HCT116 (cell line): Measurements from ENCODE around the gene USP53. TPM values are rescaled to one million over a fixed set of nuclear protein-coding genes. Genes with fewer than 3 reads are reported as not detected.

Experiments used
- ATAC-seq: fragments of 200-7000 bp; cut with Tn5 transposase; 2 replicates; pipeline ENCODE4 v1.9.1; 2020; ENCODE audit warnings: mild to moderate bottlenecking, moderate library complexity
- BruUV-seq: library from RNA; stranded (reverse); fragments of 400-500 nt; replicated peaks from 2 replicates; lab custom pipeline; 2021; lab: Mats Ljungman, UMichigan
- CTCF ChIA-PET: fragments of 300-600 bp; sonication (Branson Sonifier 250); formaldehyde crosslinking; loops from one replicate; lab custom pipeline; 2021; ENCODE audit warnings: antibody characterized with exemption; lab: Charles Lee
- POLR2A ChIA-PET: fragments of 300-600, 350-600 bp; sonication (Branson Sonifier 250); formaldehyde crosslinking; loops from one replicate; lab custom pipeline; 2021; ENCODE audit warnings: antibody characterized with exemption; lab: Charles Lee
- RAD21 ChIA-PET, 2 experiments: fragments of 300-600 bp; sonication (Branson Sonifier 250); formaldehyde crosslinking; loops; one replicate each; lab custom pipeline; 2023; ENCODE audit warnings: low total read pairs in 2 of 2; ENCODE audit not compliant: uncharacterized antibody in 2 of 2, unreplicated experiment in 2 of 2, low non-redundant PET in 1 of 2; lab: Charles Lee
- DNase-seq: peaks from one replicate; pipeline ENCODE4 v3.0.0-alpha.2; 2010; ENCODE audit warnings: low read depth, low spot score
- H2AFZ ChIP-seq: fragments of 200-600 bp; shearing (Covaris generic), sonication (generic); 2 replicates; pipeline ENCODE4 v1.6.1; 2017; ENCODE audit warnings: low read depth, mixed run types, mixed read lengths, antibody characterized with exemption, low read length; ENCODE audit not compliant: poor library complexity, severe bottlenecking
- H3K27ac ChIP-seq: 2 replicates; pipeline ENCODE4 v1.5.1; 2012; ENCODE audit warnings: low read depth, low read length
- H3K27me3 ChIP-seq: fragments of 200-600 bp; sonication (generic); 2 replicates; pipeline ENCODE4 v1.6.1; 2016; ENCODE audit warnings: mixed run types, low read length, mixed read lengths; ENCODE audit not compliant: insufficient read depth
- H3K36me3 ChIP-seq, 2 experiments: fragments of 200-500 bp in 1 of 2; fragments of 200-600 bp in 1 of 2; sonication (Bioruptor generic) in 1 of 2; sonication (generic) in 1 of 2; 2 replicates each; pipeline versions ENCODE4 v1.5.1 to v1.6.1; 2014 to 2016; ENCODE audit warnings: low read length in 2 of 2, inconsistent platforms in 1 of 2, mixed read lengths in 1 of 2, mixed run types in 1 of 2; ENCODE audit not compliant: insufficient read depth in 2 of 2, control insufficient read depth in 1 of 2
- H3K4me1 ChIP-seq, 2 experiments: fragments of 200-600 bp in 1 of 2; sonication (generic) in 1 of 2; 2 replicates each; pipeline versions ENCODE4 v1.5.1 to v1.6.1; 2012 to 2017; ENCODE audit warnings: low read length in 2 of 2, inconsistent platforms in 1 of 2, mild to moderate bottlenecking in 1 of 2, mixed read lengths in 1 of 2, mixed run types in 1 of 2, moderate library complexity in 1 of 2; ENCODE audit not compliant: insufficient read depth in 2 of 2, control insufficient read depth in 1 of 2
- H3K4me2 ChIP-seq: fragments of 200-600 bp; sonication (generic); 2 replicates; pipeline ENCODE4 v1.6.1; 2017; ENCODE audit warnings: mixed run types, low read length, mixed read lengths
- H3K4me3 ChIP-seq, 2 experiments: fragments of 200-600 bp in 1 of 2; sonication (generic) in 1 of 2; replicated peaks in 1 of 2; 2 replicates each; pipeline ENCODE4 v1.5.1; 2011 to 2016; ENCODE audit warnings: low read length in 2 of 2, control low read depth in 1 of 2, low read depth in 1 of 2, mild to moderate bottlenecking in 1 of 2, mixed read lengths in 1 of 2, mixed run types in 1 of 2
- H3K79me2 ChIP-seq: fragments of 200-600 bp; sonication (generic); 2 replicates; pipeline ENCODE4 v1.6.1; 2017; ENCODE audit warnings: mild to moderate bottlenecking, mixed run types, low read length, moderate library complexity, mixed read lengths; ENCODE audit not compliant: insufficient read depth
- H3K9ac ChIP-seq: fragments of 200-600 bp; sonication (generic); 2 replicates; pipeline ENCODE4 v1.6.1; 2016; ENCODE audit warnings: low read length, mixed read lengths
- H3K9me2 ChIP-seq: fragments of 200-600 bp; sonication (generic), shearing (Covaris generic); 2 replicates; pipeline ENCODE4 v1.6.1; 2017; ENCODE audit warnings: mixed run types, mild to moderate bottlenecking, moderate library complexity; ENCODE audit not compliant: insufficient read depth
- H3K9me3 ChIP-seq, 2 experiments: fragments of 200-500 bp in 1 of 2; fragments of 200-600 bp in 1 of 2; sonication (Bioruptor generic) in 1 of 2; sonication (generic) in 1 of 2; 2 replicates each; pipeline ENCODE4 v1.6.1; 2014 to 2017; ENCODE audit warnings: low read length in 2 of 2, mixed read lengths in 2 of 2, inconsistent platforms in 1 of 2, low read depth in 1 of 2, mild to moderate bottlenecking in 1 of 2, mixed run types in 1 of 2, moderate library complexity in 1 of 2; ENCODE audit not compliant: control insufficient read depth in 1 of 2, insufficient read depth in 1 of 2
- H4K20me1 ChIP-seq: fragments of 200-600 bp; sonication (generic), shearing (Covaris generic); 2 replicates; pipeline ENCODE4 v1.6.1; 2017; ENCODE audit warnings: mixed run types, mild to moderate bottlenecking, moderate library complexity; ENCODE audit not compliant: insufficient read depth
- EZH2 ChIP-seq: fragments of 200-600 bp; sonication (generic); IDR thresholded peaks from 2 replicates; pipeline ENCODE4 v1.6.1; 2017; ENCODE audit warnings: antibody characterized with exemption, mixed run types
- JUND ChIP-seq: IDR thresholded peaks from 2 replicates; pipeline ENCODE4 v1.6.1; 2012
- MAX ChIP-seq: IDR thresholded peaks from 2 replicates; pipeline ENCODE4 v1.6.1; 2012
- SRF ChIP-seq: IDR thresholded peaks from 2 replicates; pipeline ENCODE4 v1.6.1; 2012; ENCODE audit warnings: low read depth
- YY1 ChIP-seq: IDR thresholded peaks from 2 replicates; pipeline ENCODE4 v1.6.1; 2011; ENCODE audit warnings: low read length, low read depth, moderate library complexity, mild to moderate bottlenecking; ENCODE audit not compliant: insufficient replicate concordance; ENCODE audit errors: extremely low read depth
- intact Hi-C: fragments of 100-400 bp; cut with micrococcal nuclease; formaldehyde crosslinking; loops from 2 replicates; pipeline ENCODE4 v1.10.0; 2022
- total RNA-seq: library from RNA; stranded (reverse); gene quantifications from one replicate; pipeline ENCODE4 v1.2.1, GENCODE V29; 2021; ENCODE audit not compliant: unreplicated experiment

Gene USP53
- total RNA-seq, 1 experiment from 2014 or later, result 22.0 TPM

- H4K20me1 ChIP-seq, result no peaks in the 10 kb centered on the region
- H3K4me1 ChIP-seq, result no peaks in the 10 kb centered on the region
- DNase-seq (no peak), ATAC-seq (no peak)
- no TSS peak for BruUV-seq
- no peaks in the 10 kb centered on the region for H3K27me3 ChIP-seq
- H3K4me2 ChIP-seq, result no peak overlapping the region
- no peaks in the 10 kb centered on the region for H3K9me2 ChIP-seq
- no peaks in the 10 kb centered on the region for H3K9me3 ChIP-seq
- ChIA-PET POLR2A (no interaction called here), CTCF (no interaction called here), RAD21 (no interaction called here)
- H3K79me2 ChIP-seq, result no peaks in the 10 kb centered on the region
- H3K9ac ChIP-seq, result no peak overlapping the region
- no peak overlapping the region for H3K4me3 ChIP-seq
- H2AFZ ChIP-seq, result no peak overlapping the region
- intact Hi-C loops, result no loop called here
- no peak for TF ChIP-seq JUND
- no peak overlapping the region for H3K27ac ChIP-seq
- no peaks in the 10 kb centered on the region for H3K36me3 ChIP-seq
These were observed 105.5 kb downstream of the USP53 start for GRCh38 chr4:119317990-119318389.

GRCh38 chr4:119321921-119322687 is 109.6 kb downstream of the USP53 start, which contains the start of gene FABP2:
TSS of gene FABP2 (minus strand) at chr4:119322138. CDS start at chr4:119322102, 36 bp downstream.
- CTCF ChIA-PET, result interaction anchor here (1.0 kb wide), 1 partner anchor 735 kb away, joined by 3 read pairs; no protein-coding TSS in a partner anchor
- no peak for DNase-seq
- H4K20me1 ChIP-seq, result no peaks in the 10 kb centered on the region
- no peaks in the 10 kb centered on the region for H3K9me2 ChIP-seq
- no TSS peak for BruUV-seq
- intact Hi-C loops, result no loop called here
- H2AFZ ChIP-seq, result no peak within 1 kb of the TSS
- no peak within 1 kb of the TSS for H3K9ac ChIP-seq
- TF ChIP-seq EZH2 (no peak), YY1 (no peak), SRF (no peak), MAX (no peak)
- H3K9me3 ChIP-seq, result no peaks in the 10 kb centered on the region
- RAD21 ChIA-PET, result no interaction called here
- no peaks in the 10 kb centered on the region for H3K36me3 ChIP-seq
- H3K27me3 ChIP-seq, result no peaks in the 10 kb centered on the region
- H3K79me2 ChIP-seq, result no peaks in the 10 kb centered on the region
- no peak within 1 kb of the TSS for H3K4me3 ChIP-seq
- POLR2A ChIA-PET, result no interaction called here
- no peak within 1 kb of the TSS for H3K4me2 ChIP-seq
- ATAC-seq, result no peak
- H3K4me1 ChIP-seq, result no peaks in the 10 kb centered on the region
- H3K27ac ChIP-seq, result no peak within 1 kb of the TSS
